K562 (cell line): ENCODE data around the gene RAMAC. TPM values are rescaled to one million over a fixed set of nuclear protein-coding genes. Genes with fewer than 3 reads are reported as not detected.

Experiments
- ATF7 ChIP-seq: fragments of 450-650 bp; IDR thresholded peaks from 2 replicates; pipeline ENCODE4 v1.7.1; 2014; ENCODE audit warnings: mild to moderate bottlenecking, moderate library complexity
- ETV6 ChIP-seq, 3 experiments: fragments of 150-350 bp in 1 of 3; sonication (generic) in 1 of 3; formaldehyde crosslinking in 1 of 3; IDR thresholded peaks; 2 replicates each; pipeline versions ENCODE4 v1.6.1 to v1.8.0; 2014 to 2022; ENCODE audit warnings: borderline replicate concordance in 2 of 3, low read depth in 2 of 3, antibody characterized with exemption in 1 of 3, low read length in 1 of 3, mild to moderate bottlenecking in 1 of 3, missing genetic modification reagents in 1 of 3
- HCFC1 ChIP-seq: IDR thresholded peaks from 2 replicates; pipeline ENCODE4 v1.6.1; 2012; ENCODE audit warnings: low read depth, low read length, improper control_type of control experiment
- KDM4B ChIP-seq, 2 experiments: fragments of 450-650 bp in 1 of 2; sonication (generic) in 1 of 2; IDR thresholded peaks; 2 replicates each; pipeline ENCODE4 v1.6.1; 2016 to 2017; ENCODE audit warnings: borderline replicate concordance in 2 of 2, antibody characterized with exemption in 1 of 2, low read depth in 1 of 2, mild to moderate bottlenecking in 1 of 2
- LARP7 ChIP-seq: fragments of 450-650 bp; IDR thresholded peaks from 2 replicates; pipeline ENCODE4 v1.6.1; 2016
- MED1 ChIP-seq: sonication (generic); formaldehyde crosslinking; IDR thresholded peaks from 2 replicates; pipeline ENCODE4 v1.8.1; 2023; ENCODE audit warnings: missing genetic modification reagents, borderline replicate concordance
- PML ChIP-seq: IDR thresholded peaks from 2 replicates; pipeline ENCODE4 v1.6.1; 2012; ENCODE audit warnings: low read length, inconsistent platforms
- RBFOX2 ChIP-seq: fragments of 200-400 bp; formaldehyde crosslinking; IDR thresholded peaks from 2 replicates; pipeline ENCODE4 v1.6.1; 2017; ENCODE audit warnings: low read depth, mild to moderate bottlenecking, low read length, moderate library complexity
- SAFB2 ChIP-seq: fragments of 200-400 bp; formaldehyde crosslinking; IDR thresholded peaks from 2 replicates; pipeline ENCODE4 v1.6.1; 2018; ENCODE audit warnings: borderline replicate concordance, low read length, low read depth, moderate library complexity; ENCODE audit not compliant: severe bottlenecking
- SP2 ChIP-seq: IDR thresholded peaks from 2 replicates; pipeline ENCODE4 v1.6.1; 2011; ENCODE audit warnings: mild to moderate bottlenecking, low read depth, low read length, moderate library complexity; ENCODE audit not compliant: poor library complexity, severe bottlenecking; ENCODE audit errors: extremely low read depth
- TSC22D4 ChIP-seq: fragments of 450-650 bp; IDR thresholded peaks from 2 replicates; pipeline ENCODE4 v1.6.1; 2016; ENCODE audit warnings: missing genetic modification characterization, missing biosample characterization, control low read depth
- ZNF143 ChIP-seq: sonication (generic); formaldehyde crosslinking; IDR thresholded peaks from 2 replicates; pipeline ENCODE4 v1.9.0; 2022; ENCODE audit warnings: mild to moderate bottlenecking, missing genetic modification reagents
- ZNF232 ChIP-seq: sonication (generic); formaldehyde crosslinking; IDR thresholded peaks from 2 replicates; pipeline ENCODE4 v1.8.0; 2022; ENCODE audit warnings: mild to moderate bottlenecking, missing genetic modification reagents
- polyA plus RNA-seq, 8 experiments: library from polyadenylated mRNA; depleted of rRNA in 4 of 8; stranded (reverse) in 5 of 8; unstranded in 3 of 8; fragments of >200 nt; fragmentation: Nextera tagmentation in 2 of 8; fragmentation: Illumina TruSeq in 1 of 8; extraction: Ambion mirVana in 2 of 8; extraction: Trizol in 1 of 8; gene quantifications; 2 replicates each; pipeline versions ENCODE4 v1.2.1 to v1.2.3, GENCODE V29; 2011 to 2014; ENCODE audit warnings: inconsistent platforms in 1 of 8, missing spikeins in 1 of 8
- total RNA-seq, 7 experiments: library from RNA; depleted of rRNA in 6 of 7; stranded (reverse); fragments of >200 nt in 6 of 7; fragmentation: Illumina TruSeq in 2 of 7; extraction: Trizol in 2 of 7; gene quantifications; 2 replicates each; pipeline versions ENCODE4 v1.2.1 to v1.2.3, GENCODE V29; 2011 to 2021; ENCODE audit warnings: low replicate concordance in 1 of 7
- TF ChIP-seq, protein P1 (sequence below), 2 experiments: fragments of 450-650 bp in 1 of 2; sonication (generic) in 1 of 2; formaldehyde crosslinking in 1 of 2; IDR thresholded peaks; 2 replicates each; pipeline versions ENCODE4 v1.7.1 to v1.9.0; 2016 to 2022; ENCODE audit warnings: inconsistent platforms in 1 of 2, mild to moderate bottlenecking in 1 of 2, missing genetic modification reagents in 1 of 2
- TF ChIP-seq, protein P2 (sequence below): IDR thresholded peaks from 2 replicates; pipeline ENCODE4 v1.6.1; 2011; ENCODE audit warnings: borderline replicate concordance, low read depth, mild to moderate bottlenecking, moderate library complexity, low read length; ENCODE audit not compliant: insufficient read depth, poor library complexity, severe bottlenecking

The RAMAC gene
- total and polyA plus RNA-seq, 9 of the 15 experiments (the other 6 are each of a cell fraction or from before 2014, with no cell fraction given), result 26.9 to 108 (median 38.4) TPM

DNA sequence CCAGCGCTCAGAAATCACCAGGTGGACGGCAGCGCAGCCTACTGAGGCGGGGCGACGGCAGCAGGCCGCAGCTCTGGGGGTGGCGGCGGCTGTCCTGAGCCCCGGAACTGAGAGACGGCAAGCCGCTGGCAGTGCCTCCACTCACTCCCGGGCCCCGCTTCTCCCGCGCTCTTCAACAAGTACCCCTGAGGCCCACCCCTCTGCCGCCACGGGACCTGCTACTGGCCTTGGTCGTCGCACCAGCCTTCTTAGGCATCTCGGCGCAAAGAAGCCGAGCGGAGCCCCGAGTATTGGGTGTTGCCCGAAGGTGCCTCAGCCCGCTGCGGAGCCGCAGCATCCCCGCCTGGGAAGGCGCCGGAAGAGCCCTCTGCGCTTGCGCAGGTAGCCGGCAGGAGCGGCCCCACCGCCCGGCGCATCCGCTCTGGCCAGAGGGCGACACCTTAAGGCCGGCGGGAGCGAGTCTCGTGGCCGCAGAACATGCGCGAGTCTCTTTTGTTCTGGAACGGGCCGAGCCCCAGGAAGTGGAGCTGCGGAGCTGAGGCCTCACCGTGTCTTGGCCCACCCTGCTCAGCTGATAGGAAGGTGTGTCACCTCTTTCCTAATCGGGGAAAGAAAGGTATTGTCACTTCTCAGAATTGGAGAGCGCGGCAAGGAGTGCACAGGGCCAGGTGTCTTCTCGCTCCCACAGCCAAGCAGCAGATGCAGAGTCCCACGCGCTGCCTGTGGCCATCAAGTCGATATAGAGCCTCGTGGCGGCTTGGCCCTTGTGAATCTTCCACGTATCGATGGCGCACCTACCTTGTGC lies 25.5 kb downstream of the RAMAC start, which contains the start of gene C15orf40 (continued):
- TF ChIP-seq, protein P1, sequence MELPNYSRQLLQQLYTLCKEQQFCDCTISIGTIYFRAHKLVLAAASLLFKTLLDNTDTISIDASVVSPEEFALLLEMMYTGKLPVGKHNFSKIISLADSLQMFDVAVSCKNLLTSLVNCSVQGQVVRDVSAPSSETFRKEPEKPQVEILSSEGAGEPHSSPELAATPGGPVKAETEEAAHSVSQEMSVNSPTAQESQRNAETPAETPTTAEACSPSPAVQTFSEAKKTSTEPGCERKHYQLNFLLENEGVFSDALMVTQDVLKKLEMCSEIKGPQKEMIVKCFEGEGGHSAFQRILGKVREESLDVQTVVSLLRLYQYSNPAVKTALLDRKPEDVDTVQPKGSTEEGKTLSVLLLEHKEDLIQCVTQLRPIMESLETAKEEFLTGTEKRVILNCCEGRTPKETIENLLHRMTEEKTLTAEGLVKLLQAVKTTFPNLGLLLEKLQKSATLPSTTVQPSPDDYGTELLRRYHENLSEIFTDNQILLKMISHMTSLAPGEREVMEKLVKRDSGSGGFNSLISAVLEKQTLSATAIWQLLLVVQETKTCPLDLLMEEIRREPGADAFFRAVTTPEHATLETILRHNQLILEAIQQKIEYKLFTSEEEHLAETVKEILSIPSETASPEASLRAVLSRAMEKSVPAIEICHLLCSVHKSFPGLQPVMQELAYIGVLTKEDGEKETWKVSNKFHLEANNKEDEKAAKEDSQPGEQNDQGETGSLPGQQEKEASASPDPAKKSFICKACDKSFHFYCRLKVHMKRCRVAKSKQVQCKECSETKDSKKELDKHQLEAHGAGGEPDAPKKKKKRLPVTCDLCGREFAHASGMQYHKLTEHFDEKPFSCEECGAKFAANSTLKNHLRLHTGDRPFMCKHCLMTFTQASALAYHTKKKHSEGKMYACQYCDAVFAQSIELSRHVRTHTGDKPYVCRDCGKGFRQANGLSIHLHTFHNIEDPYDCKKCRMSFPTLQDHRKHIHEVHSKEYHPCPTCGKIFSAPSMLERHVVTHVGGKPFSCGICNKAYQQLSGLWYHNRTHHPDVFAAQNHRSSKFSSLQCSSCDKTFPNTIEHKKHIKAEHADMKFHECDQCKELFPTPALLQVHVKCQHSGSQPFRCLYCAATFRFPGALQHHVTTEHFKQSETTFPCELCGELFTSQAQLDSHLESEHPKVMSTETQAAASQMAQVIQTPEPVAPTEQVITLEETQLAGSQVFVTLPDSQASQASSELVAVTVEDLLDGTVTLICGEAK (IDR thresholded peaks at IDR 0.05), result peak; percentile 93
- TF ChIP-seq, protein P1 (CRISPR knock-in tag; IDR thresholded peaks at IDR 0.05), result no peak; the same call in 1 of the 2 replicates
- TF ChIP-seq ATF7 (peak; percentile 80), ZNF143 (0 out of 2 replicates have a peak, but pooled peaks have one; percentile 30), ETV6 (IDR thresholded peaks at IDR 0.05; ENCODE audit: borderline replicate concordance in 1 of 2, low read depth in 2 of 2, low read length in 1 of 2) (no peak), ETV6 (CRISPR knock-in tag; IDR thresholded peaks at IDR 0.05; ENCODE audit: borderline replicate concordance) (peak; percentile 75; the same call in 1 of the 2 replicates), TSC22D4 (no peak), MED1 (CRISPR knock-in tag) (no peak), RBFOX2 (peak; percentile 96), KDM4B (IDR thresholded peaks at IDR 0.05; ENCODE audit: borderline replicate concordance in 2 of 2, low read depth in 1 of 2) (peak in 1 of 2 experiments; percentile 88; a peak in 2 of 4 replicates), HCFC1 (peak; percentile 92), ZNF232 (CRISPR knock-in tag) (no peak), SAFB2 (no peak), LARP7 (no peak), PML (peak; percentile 15), SP2 (peak; percentile 96)
- TF ChIP-seq, protein P2, sequence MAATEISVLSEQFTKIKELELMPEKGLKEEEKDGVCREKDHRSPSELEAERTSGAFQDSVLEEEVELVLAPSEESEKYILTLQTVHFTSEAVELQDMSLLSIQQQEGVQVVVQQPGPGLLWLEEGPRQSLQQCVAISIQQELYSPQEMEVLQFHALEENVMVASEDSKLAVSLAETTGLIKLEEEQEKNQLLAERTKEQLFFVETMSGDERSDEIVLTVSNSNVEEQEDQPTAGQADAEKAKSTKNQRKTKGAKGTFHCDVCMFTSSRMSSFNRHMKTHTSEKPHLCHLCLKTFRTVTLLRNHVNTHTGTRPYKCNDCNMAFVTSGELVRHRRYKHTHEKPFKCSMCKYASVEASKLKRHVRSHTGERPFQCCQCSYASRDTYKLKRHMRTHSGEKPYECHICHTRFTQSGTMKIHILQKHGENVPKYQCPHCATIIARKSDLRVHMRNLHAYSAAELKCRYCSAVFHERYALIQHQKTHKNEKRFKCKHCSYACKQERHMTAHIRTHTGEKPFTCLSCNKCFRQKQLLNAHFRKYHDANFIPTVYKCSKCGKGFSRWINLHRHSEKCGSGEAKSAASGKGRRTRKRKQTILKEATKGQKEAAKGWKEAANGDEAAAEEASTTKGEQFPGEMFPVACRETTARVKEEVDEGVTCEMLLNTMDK, result peak; percentile 100
